Inflammatory macrophage (primary cell): ENCODE results near the gene UBAC1.
A peak's percentile ranks its signal among the peaks of the same experiment; 100 is the strongest.

Experiments used
- DNase-seq, 2 donors: peaks; one replicate each; pipeline ENCODE4 v3.0.0-alpha.2; 2020 to 2022

UBAC1 gene

GRCh38 chr9:135993409-135993742, 32.2 kb upstream of the UBAC1 start:
- DNase-seq: no peak

- DNase-seq: peak; percentile 79 to 84
Observed at GRCh38 chr9:135992486-135993408, 31.6 kb upstream of the UBAC1 start.

GRCh38 chr9:135991771-135992170, 30.6 kb upstream of the UBAC1 start:
- DNase-seq: no peak

- peak in 1 of 2 donors; percentile 18 for DNase-seq
Observed at GRCh38 chr9:135990468-135991429, 29.6 kb upstream of the UBAC1 start.

- DNase-seq: peak; percentile 11 to 36
Observed at GRCh38 chr9:135989722-135990467, 28.7 kb upstream of the UBAC1 start.

GRCh38 chr9:135989157-135989556, 28.0 kb upstream of the UBAC1 start:
- no peak for DNase-seq

- DNase-seq: no peak
Observed at GRCh38 chr9:135988493-135988892, 27.3 kb upstream of the UBAC1 start.

GRCh38 chr9:135987838-135988404, 26.7 kb upstream of the UBAC1 start:
- no peak for DNase-seq

- no peak for DNase-seq
Observed at GRCh38 chr9:135986605-135987004, 25.4 kb upstream of the UBAC1 start.

- no peak for DNase-seq
Observed at GRCh38 chr9:135985889-135986288, 24.7 kb upstream of the UBAC1 start.

- no peak for DNase-seq
Observed at GRCh38 chr9:135985459-135985774, 24.2 kb upstream of the UBAC1 start.

GRCh38 chr9:135984072-135984710, 23.0 kb upstream of the UBAC1 start:
- DNase-seq: no peak

- DNase-seq: no peak
Observed at GRCh38 chr9:135983208-135984071, 22.3 kb upstream of the UBAC1 start.

- DNase-seq: no peak
Observed at GRCh38 chr9:135982499-135983207, 21.5 kb upstream of the UBAC1 start.

- no peak for DNase-seq
Observed at GRCh38 chr9:135980926-135981630, 19.9 kb upstream of the UBAC1 start.

- no peak for DNase-seq
Observed at GRCh38 chr9:135979547-135980166, 18.5 kb upstream of the UBAC1 start.

- no peak for DNase-seq
Observed at GRCh38 chr9:135978642-135979546, 17.7 kb upstream of the UBAC1 start.

GRCh38 chr9:135976944-135977343, 15.8 kb upstream of the UBAC1 start:
- no peak for DNase-seq
